HFFc6 (cell line): ENCODE measurements around the gene UBE2V1. TPM values are rescaled to one million over a fixed set of nuclear protein-coding genes. Genes with fewer than 3 reads are reported as not detected.

Source experiments
- DNase-seq: peaks from one replicate; pipeline ENCODE4 v3.0.0-alpha.2; 2018
- H3K27ac Mint-ChIP-seq: 2 replicates; pipeline ENCODE4 v1.8.0; 2020; ENCODE audit warnings: mild to moderate bottlenecking, mixed read lengths
- H3K27me3 Mint-ChIP-seq: 2 replicates; pipeline ENCODE4 v1.8.0; 2021; ENCODE audit warnings: mild to moderate bottlenecking, moderate library complexity, mixed read lengths; ENCODE audit not compliant: insufficient read depth
- H3K36me3 Mint-ChIP-seq: 2 replicates; pipeline ENCODE4 v1.8.0; 2021; ENCODE audit warnings: low read depth, mixed read lengths
- H3K4me1 Mint-ChIP-seq: 2 replicates; pipeline ENCODE4 v1.8.0; 2020; ENCODE audit warnings: low read depth, mixed read lengths
- H3K4me3 Mint-ChIP-seq: 2 replicates; pipeline ENCODE4 v1.8.0; 2020; ENCODE audit warnings: mild to moderate bottlenecking, moderate library complexity, mixed read lengths
- H3K9me3 Mint-ChIP-seq: 2 replicates; pipeline ENCODE4 v1.8.0; 2020; ENCODE audit warnings: mild to moderate bottlenecking, mixed read lengths
- CTCF ChIP-seq: fragments of 200-600 bp; sonication (generic); IDR thresholded peaks from 2 replicates; pipeline ENCODE4 v1.5.0; 2021; ENCODE audit warnings: antibody characterized with exemption, mild to moderate bottlenecking
- total RNA-seq, 6 experiments: library from RNA; stranded (reverse); fragmentation: NEBNext Ultra II Directional; extraction: Animal tissue kit (Norgen Biotek cat#: 25700); gene quantifications; 2 replicates in 1 of 6; 3 replicates in 5 of 6; pipeline ENCODE4 v1.2.3, GENCODE V29; 2021

The UBE2V1 gene
- total RNA-seq, 6 experiments from 2014 or later = 192 to 242 (median 210) TPM

DNA sequence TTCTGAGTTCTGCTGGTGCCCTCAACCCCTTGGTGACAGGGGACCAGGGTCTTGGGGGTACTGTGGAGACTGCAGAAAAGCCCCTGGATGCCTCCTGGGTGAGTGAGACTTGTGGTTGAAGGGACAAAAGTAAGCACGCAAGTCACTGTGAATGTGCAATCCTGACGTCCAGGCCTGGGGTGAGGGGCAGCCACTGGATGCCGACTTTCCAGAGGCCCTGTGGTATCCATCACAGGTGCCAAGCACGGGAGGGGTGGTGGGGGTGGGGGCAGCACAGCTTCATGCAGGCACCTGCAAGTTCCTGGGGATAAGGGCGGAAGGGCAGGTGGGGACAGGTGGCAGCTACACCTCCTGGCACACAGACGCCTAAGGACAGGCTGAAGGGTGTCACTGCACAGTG, 20.1 kb upstream of the UBE2V1 start:
- no peak for DNase-seq
- Mint-ChIP-seq H3K4me3 (no peak overlapping the region), H3K4me1 (peaks cover 45% of the 10 kb centered on the region), H3K36me3 (peaks cover 30% of the 10 kb centered on the region), H3K9me3 (no peaks in the 10 kb centered on the region), H3K27me3 (peaks cover 3% of the 10 kb centered on the region; the same call in 1 of the 2 replicates), H3K27ac (no peak overlapping the region)
- no peak for TF ChIP-seq CTCF

GRCh38 chr20:50130995-50131394, 18.0 kb upstream of the UBE2V1 start:
- peaks cover 37% of the 10 kb centered on the region for H3K36me3 Mint-ChIP-seq
- peak overlapping the region; percentile 53; the same call in 1 of the 2 replicates for H3K4me3 Mint-ChIP-seq
- H3K4me1 Mint-ChIP-seq = peaks cover 31% of the 10 kb centered on the region
- H3K27me3 Mint-ChIP-seq = peaks cover 6% of the 10 kb centered on the region
- TF ChIP-seq CTCF = no peak
- DNase-seq = peak; percentile 53
- no peaks in the 10 kb centered on the region for H3K9me3 Mint-ChIP-seq
- H3K27ac Mint-ChIP-seq = peak overlapping the region; percentile 73

- no peaks in the 10 kb centered on the region for H3K9me3 Mint-ChIP-seq
- no peak for TF ChIP-seq CTCF
- peaks cover 31% of the 10 kb centered on the region for H3K4me1 Mint-ChIP-seq
- H3K4me3 Mint-ChIP-seq = peak overlapping the region; percentile 53
- H3K36me3 Mint-ChIP-seq = peaks cover 38% of the 10 kb centered on the region
- H3K27ac Mint-ChIP-seq = peak overlapping the region; percentile 73
- DNase-seq = peak; percentile 50
- peaks cover 6% of the 10 kb centered on the region for H3K27me3 Mint-ChIP-seq
Observed at GRCh38 chr20:50130356-50130723, 17.4 kb upstream of the UBE2V1 start.

GRCh38 chr20:50129662-50130355, 16.9 kb upstream of the UBE2V1 start:
- peak overlapping the region; percentile 73 for H3K27ac Mint-ChIP-seq
- no peak for TF ChIP-seq CTCF
- peaks cover 6% of the 10 kb centered on the region for H3K27me3 Mint-ChIP-seq
- H3K4me3 Mint-ChIP-seq = peak overlapping the region; percentile 53
- H3K9me3 Mint-ChIP-seq = no peaks in the 10 kb centered on the region
- peak; percentile 20 for DNase-seq
- H3K36me3 Mint-ChIP-seq = peaks cover 44% of the 10 kb centered on the region
- peaks cover 31% of the 10 kb centered on the region for H3K4me1 Mint-ChIP-seq

DNA sequence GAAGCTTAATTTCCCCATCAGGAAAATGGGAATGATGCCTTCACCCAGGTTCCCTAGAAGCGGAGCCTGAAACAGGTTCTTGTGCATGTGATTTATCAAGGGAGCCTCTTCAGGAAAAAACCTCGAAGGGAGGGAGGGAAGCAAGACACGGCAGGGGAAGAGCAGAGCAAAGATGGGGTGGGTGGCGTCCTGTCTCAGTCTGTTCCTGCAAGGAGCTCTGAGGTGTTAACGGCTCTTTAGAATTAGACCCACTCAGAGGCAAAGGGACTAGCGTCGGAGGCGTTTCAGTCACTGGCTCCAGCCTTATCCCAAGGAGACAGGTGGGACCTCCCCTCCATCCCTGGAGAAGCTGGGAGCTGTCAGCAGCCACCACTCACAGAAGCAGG, 15.6 kb upstream of the UBE2V1 start:
- Mint-ChIP-seq H3K27ac (no peak overlapping the region), H3K36me3 (peaks cover 57% of the 10 kb centered on the region), H3K4me3 (no peak overlapping the region), H3K4me1 (peaks cover 34% of the 10 kb centered on the region), H3K27me3 (peaks cover 9% of the 10 kb centered on the region), H3K9me3 (peaks cover 2% of the 10 kb centered on the region; the same call in 1 of the 2 replicates)
- no peak for DNase-seq
- TF ChIP-seq CTCF = no peak
